Measurements from ENCODE around the gene LDB2. TPM values are rescaled to one million over a fixed set of nuclear protein-coding genes. Genes with fewer than 3 reads are reported as not detected.
A peak's percentile ranks its signal among the peaks of the same experiment; 100 is the strongest.

LDB2 gene
- total RNA-seq (2021; fragmentation: NEBNext Ultra II Directional; extraction: Animal tissue kit (Norgen Biotek cat#: 25700)) (42.7 and 57.0 TPM in 2 replicates), polyA plus RNA-seq (2011; rRNA removed) (72.5 and 140 TPM in 2 replicates), polyA minus RNA-seq (2011; rRNA and poly(A)+ RNA removed) (584 and 647 TPM in 2 replicates)
- polyA plus RNA-seq (2011; cell fraction: cytosol; rRNA removed) = 109 TPM
- 120 TPM for polyA plus RNA-seq (2011; cell fraction: nucleus; rRNA removed)
- polyA plus RNA-seq (2012, experiment 1 of 2) = 58.9 to 71.0 TPM (median 65.0 TPM) in 4 replicates
- 5.7 TPM for polyA plus RNA-seq (2012, experiment 2 of 2)
- polyA plus RNA-seq (2013, experiment 1 of 2) = 64.5 TPM
- 66.8 TPM for polyA plus RNA-seq (2013, experiment 2 of 2)
- polyA minus RNA-seq (2011; cell fraction: cytosol; rRNA and poly(A)+ RNA removed) = 58.2 TPM
- 605 TPM for polyA minus RNA-seq (2011; cell fraction: nucleus; rRNA and poly(A)+ RNA removed)
- long read RNA-seq, experiment 1, transcript LDB2-201 (8 exons, 2,548 nt) = major isoform, 6 of 38 reads
- long read RNA-seq, experiment 1, partial matches to known transcripts = 3 of 38 reads
- long read RNA-seq, experiment 1, other reads (novel, unspliced or antisense) = 26 of 38 reads
- long read RNA-seq, experiment 2, transcript LDB2-202 (9 exons, 2,476 nt) = minor isoform, 6 of 67 reads
- long read RNA-seq, experiment 2, transcript LDB2-201 (8 exons, 2,548 nt) = major isoform, 19 of 67 reads
- long read RNA-seq, experiment 2, transcript LDB2-216 (8 exons, 2,295 nt) = minor isoform, 5 of 67 reads
- long read RNA-seq, experiment 2, partial matches to known transcripts = 13 of 67 reads
- long read RNA-seq, experiment 2, other reads (novel, unspliced or antisense) = 23 of 67 reads

GRCh38 chr4:16897991-16898827 is at the start of gene LDB2:
Gene LDB2 (minus strand): TSS chr4:16898645.
- FAIRE-seq = no peak
- H3K27ac ChIP-seq (ENCODE audit: low read depth, low read length) = peak within 1 kb of the TSS; percentile 35; the same call in 1 of the 2 replicates
- TF ChIP-seq ZNF274 (IDR thresholded peaks at IDR 0.05; ENCODE audit: borderline replicate concordance, extremely low read depth, low read length) (no peak), CREB1 (IDR thresholded peaks at IDR 0.05) (no peak), CTBP2 (IDR thresholded peaks at IDR 0.05; ENCODE audit: borderline replicate concordance, insufficient read depth, insufficient read length, low read length) (no peak), KDM4A (IDR thresholded peaks at IDR 0.05; ENCODE audit: low read depth, low read length, severe bottlenecking) (peak; percentile 37), BRCA1 (IDR thresholded peaks at IDR 0.05; ENCODE audit: low read depth, low read length) (no peak), ASH2L (IDR thresholded peaks at IDR 0.05; ENCODE audit: low read length) (peak; percentile 41), RAD21 (IDR thresholded peaks at IDR 0.05 in 1 of 2, conservative IDR thresholded peaks at IDR 0.05 in 1 of 2; ENCODE audit: low read depth in 2 of 2, low read length in 2 of 2) (peak in 1 of 2 experiments; percentile 18; a peak in 1 of 4 replicates)

More at GRCh38 chr4:16897991-16898827, at the start of gene LDB2:
- H2AFZ ChIP-seq (ENCODE audit: low read length) = peak within 1 kb of the TSS; percentile 37; the same call in 1 of the 2 replicates
- no peaks in the 10 kb centered on the region for H4K20me1 ChIP-seq (replicated peaks in 1 of 2; ENCODE audit: control insufficient read depth in 1 of 2, insufficient read depth in 2 of 2, low read length in 2 of 2)
- peak; percentile 54 to 64 for DNase-seq (ENCODE audit: low read depth in 1 of 2, low spot score in 2 of 2)
- peak within 1 kb of the TSS; percentile 94; the same call in 1 of the 2 replicates for H2BK5ac ChIP-seq (ENCODE audit: low read depth, low read length)
- H3K4me1 ChIP-seq (replicated peaks in 1 of 4; ENCODE audit: control insufficient read depth in 3 of 4, insufficient read depth in 4 of 4, low read length in 3 of 4) = peaks cover 0 to 16% (median 13%) of the 10 kb centered on the region in 4 experiments; a peak in 5 of 7 replicates
- H3K23ac ChIP-seq (ENCODE audit: insufficient read length) = no peak within 1 kb of the TSS
- H2BK15ac ChIP-seq (ENCODE audit: low read length) = peak within 1 kb of the TSS; percentile 8; the same call in 1 of the 2 replicates
- peak within 1 kb of the TSS; percentile 59 for H4K91ac ChIP-seq (replicated peaks; ENCODE audit: insufficient read length, low read length)
- H3K27me3 ChIP-seq (replicated peaks in 1 of 4; ENCODE audit: control insufficient read depth in 3 of 4, extremely low read depth in 1 of 4, insufficient read depth in 3 of 4, low read length in 3 of 4) = no peaks in the 10 kb centered on the region
- POLR2A ChIA-PET (ENCODE audit: partially characterized antibody) = interaction anchor here (1.0 to 2.2 kb wide), 4 partner anchors 11 to 106 kb away, joined by 3 to 5 read pairs (median 4); no protein-coding TSS in a partner anchor
- peaks cover 0 to 45% of the 10 kb centered on the region in 2 experiments; a peak in 3 of 4 replicates for H3K79me2 ChIP-seq (ENCODE audit: control insufficient read depth in 1 of 2, insufficient read depth in 2 of 2, low read length in 2 of 2)
- H3K56ac ChIP-seq (replicated peaks; ENCODE audit: insufficient read length, low read depth, low read length) = no peak within 1 kb of the TSS
- no peaks in the 10 kb centered on the region for H3K79me1 ChIP-seq (ENCODE audit: low read depth, low read length)
- peak within 1 kb of the TSS; percentile 31 for H4K5ac ChIP-seq (ENCODE audit: insufficient read length, low read depth, low read length)
- CTCF ChIA-PET (ENCODE audit: partially characterized antibody) = interaction anchor here (0.6 to 6.3 kb wide), 10 partner anchors 9 to 571 kb away, joined by 3 to 35 read pairs (median 4); no protein-coding TSS in a partner anchor
- H3K14ac ChIP-seq (ENCODE audit: insufficient read length) = no peak within 1 kb of the TSS
- no peaks in the 10 kb centered on the region for H3K36me3 ChIP-seq (ENCODE audit: control insufficient read depth in 2 of 4, insufficient read depth in 4 of 4, low read length in 3 of 4)
- H3K18ac ChIP-seq (ENCODE audit: extremely low read depth, low read length) = peak within 1 kb of the TSS; percentile 36
- peak within 1 kb of the TSS; percentile 41 for H2BK120ac ChIP-seq (replicated peaks; ENCODE audit: low read depth, low read length)
- peak within 1 kb of the TSS; percentile 60 to 80 (median 78) for H3K4me3 ChIP-seq (ENCODE audit: extremely low read depth in 1 of 4, insufficient read depth in 2 of 4, low read depth in 3 of 4, low read length in 4 of 4)
- H4K8ac ChIP-seq (ENCODE audit: extremely low read depth, insufficient read depth, low read length) = no peak within 1 kb of the TSS
- 2% methylated on average over 17 of the region's 18 CpGs; no CpG with 5 or more reads in 1 of the 2 experiments for WGBS, 2 experiments (ENCODE audit: extremely low coverage in 1 of 2, insufficient coverage in 1 of 2, insufficient read length in 1 of 2, insufficient replicate concordance in 2 of 2, low coverage in 1 of 2, low lambda C conversion rate in 2 of 2, missing lambda C conversion rate in 1 of 2)
- H3K4me2 ChIP-seq (ENCODE audit: insufficient read depth in 1 of 2, low read depth in 2 of 2, low read length in 2 of 2) = peak within 1 kb of the TSS; percentile 98
- H3K23me2 ChIP-seq (ENCODE audit: low read depth, low read length) = peaks cover 8% of the 10 kb centered on the region; the same call in 1 of the 2 replicates
- peak within 1 kb of the TSS; percentile 1 for H3K4ac ChIP-seq (replicated peaks; ENCODE audit: insufficient read length, low read depth, low read length)
- no peaks in the 10 kb centered on the region for H3K9me3 ChIP-seq (ENCODE audit: insufficient read depth in 2 of 2, low read depth in 1 of 2, low read length in 1 of 2)
- peak within 1 kb of the TSS; percentile 80 for H2BK20ac ChIP-seq (ENCODE audit: low read length)
- no peak within 1 kb of the TSS for H2AK5ac ChIP-seq (ENCODE audit: low read depth, low read length)
- H2BK12ac ChIP-seq (ENCODE audit: low read depth, low read length) = peak within 1 kb of the TSS; percentile 45
- peak within 1 kb of the TSS; percentile 9 to 76 (median 34) for H3K9ac ChIP-seq (replicated peaks in 1 of 4; ENCODE audit: extremely low read depth in 1 of 4, low read depth in 3 of 4, low read length in 3 of 4)

All from H1 (cell line).